Measurements from ENCODE around the gene RLF.
"Not testable (repeated sequence)": the region's sequence is repeated elsewhere in the genome, so short reads cannot be mapped to it uniquely, and the experiment has no call there.

The RLF gene

DNA sequence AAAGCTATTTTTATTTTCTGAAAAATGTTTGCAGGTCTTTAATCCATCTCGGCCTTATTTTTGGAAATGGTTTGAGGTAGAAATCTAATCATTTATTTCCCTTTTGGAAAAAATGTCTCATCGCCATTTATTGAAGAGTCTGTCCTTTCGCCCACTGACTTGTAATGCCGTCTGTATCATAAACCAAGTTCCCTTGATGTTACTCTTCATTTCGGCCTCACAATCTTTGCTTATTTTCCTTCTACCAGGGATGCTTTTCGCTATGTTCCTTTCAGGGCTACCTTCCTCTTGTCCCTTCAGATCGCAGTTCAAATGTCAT is 422 bp upstream of the RLF start:
- H3K4me3 ChIP-seq (ENCODE audit: low read depth, low read length), result peak overlapping the region; percentile 90
- TF ChIP-seq, protein P1, sequence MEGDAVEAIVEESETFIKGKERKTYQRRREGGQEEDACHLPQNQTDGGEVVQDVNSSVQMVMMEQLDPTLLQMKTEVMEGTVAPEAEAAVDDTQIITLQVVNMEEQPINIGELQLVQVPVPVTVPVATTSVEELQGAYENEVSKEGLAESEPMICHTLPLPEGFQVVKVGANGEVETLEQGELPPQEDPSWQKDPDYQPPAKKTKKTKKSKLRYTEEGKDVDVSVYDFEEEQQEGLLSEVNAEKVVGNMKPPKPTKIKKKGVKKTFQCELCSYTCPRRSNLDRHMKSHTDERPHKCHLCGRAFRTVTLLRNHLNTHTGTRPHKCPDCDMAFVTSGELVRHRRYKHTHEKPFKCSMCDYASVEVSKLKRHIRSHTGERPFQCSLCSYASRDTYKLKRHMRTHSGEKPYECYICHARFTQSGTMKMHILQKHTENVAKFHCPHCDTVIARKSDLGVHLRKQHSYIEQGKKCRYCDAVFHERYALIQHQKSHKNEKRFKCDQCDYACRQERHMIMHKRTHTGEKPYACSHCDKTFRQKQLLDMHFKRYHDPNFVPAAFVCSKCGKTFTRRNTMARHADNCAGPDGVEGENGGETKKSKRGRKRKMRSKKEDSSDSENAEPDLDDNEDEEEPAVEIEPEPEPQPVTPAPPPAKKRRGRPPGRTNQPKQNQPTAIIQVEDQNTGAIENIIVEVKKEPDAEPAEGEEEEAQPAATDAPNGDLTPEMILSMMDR (IDR thresholded peaks at IDR 0.05; ENCODE audit: insufficient read depth, low read length, missing control alignments), result no peak
- DNase-seq (ENCODE audit: low read depth, low spot score), result no peak
- ChIA-PET CTCF (interaction anchor here (0.6 to 4.3 kb wide), 3 partner anchors 8 to 178 kb away, joined by 3 to 25 read pairs (median 7); no protein-coding TSS in a partner anchor), POLR2A (no interaction called here)

DNA sequence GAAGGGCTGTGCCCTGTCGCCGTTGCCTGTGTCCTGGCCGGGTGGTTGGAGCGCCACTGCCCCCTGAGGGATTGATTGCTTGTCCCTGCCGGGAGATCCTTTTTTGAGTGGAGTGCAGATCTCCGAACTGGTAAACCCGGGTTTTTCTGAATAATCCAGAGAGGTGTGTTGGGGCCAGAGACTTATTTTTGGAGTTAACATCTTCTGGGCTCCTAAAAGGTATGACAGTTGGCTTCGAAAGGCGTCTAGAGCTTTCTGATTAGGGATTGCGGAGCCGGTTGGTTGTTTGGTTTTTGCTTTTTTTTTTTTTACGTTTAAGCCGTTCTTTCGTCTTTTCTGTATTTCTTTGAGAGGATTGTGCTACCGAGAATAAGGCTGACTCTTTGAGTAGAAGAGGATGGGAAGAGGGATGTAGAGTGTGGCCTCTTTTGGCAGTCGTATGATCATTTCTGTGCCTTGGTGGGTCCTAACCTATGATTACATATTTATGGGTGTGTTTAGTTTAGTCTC is 756 bp downstream of the RLF start:
- CTCF ChIA-PET, result interaction anchor here (0.9 to 4.3 kb wide), 9 partner anchors 9 to 176 kb away, joined by 3 to 25 read pairs (median 5); no protein-coding TSS in a partner anchor
- POLR2A ChIA-PET, result interaction anchor here (0.6 to 0.9 kb wide), 2 partner anchors 116 to 155 kb away, joined by 3 read pairs; no protein-coding TSS in a partner anchor
- TF ChIP-seq, protein P1 (IDR thresholded peaks at IDR 0.05; ENCODE audit: insufficient read depth, low read length, missing control alignments), result no peak
- no peak for DNase-seq (ENCODE audit: low read depth, low spot score)
- H3K4me3 ChIP-seq (ENCODE audit: low read depth, low read length), result peak overlapping the region; percentile 90

DNA sequence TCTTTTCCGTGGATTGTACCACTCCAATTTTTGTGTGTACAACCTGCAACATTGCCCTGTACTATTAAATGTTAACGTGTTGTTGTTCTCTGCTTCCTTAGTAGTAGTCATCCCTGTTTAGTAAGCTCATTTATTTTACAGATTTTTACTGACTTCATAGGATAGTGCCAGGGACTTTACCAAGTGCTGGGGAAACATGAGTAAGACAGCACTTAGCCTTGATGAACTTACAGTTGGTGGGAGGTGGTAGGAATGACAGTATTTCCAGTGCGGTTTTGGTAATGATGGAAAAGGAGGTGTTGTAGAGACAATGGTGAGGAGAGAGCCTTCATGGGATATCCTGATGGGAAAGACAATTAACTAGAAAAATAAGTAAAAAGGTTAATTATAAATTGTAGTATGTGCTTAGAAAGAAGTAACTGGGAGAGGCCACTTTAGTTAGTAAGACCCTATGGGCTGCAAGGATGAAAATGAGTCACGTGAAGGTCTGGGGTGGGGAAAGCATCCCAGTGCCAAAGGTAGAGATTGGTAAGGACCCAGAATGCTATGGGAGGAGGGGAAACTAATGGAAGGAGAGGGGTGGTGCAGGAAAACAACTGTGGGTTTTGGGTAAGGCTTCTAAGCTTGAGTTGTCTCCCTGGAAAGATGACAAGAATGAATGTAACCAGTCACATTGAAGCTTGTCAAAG is 1.7 kb downstream of the RLF start:
- POLR2A ChIA-PET, result no interaction called here
- CTCF ChIA-PET, result interaction anchor here (0.8 to 4.3 kb wide), 13 partner anchors 10 to 175 kb away, joined by 3 to 25 read pairs (median 5); no protein-coding TSS in a partner anchor
- TF ChIP-seq, protein P1 (IDR thresholded peaks at IDR 0.05; ENCODE audit: insufficient read depth, low read length, missing control alignments), result no peak

DNA sequence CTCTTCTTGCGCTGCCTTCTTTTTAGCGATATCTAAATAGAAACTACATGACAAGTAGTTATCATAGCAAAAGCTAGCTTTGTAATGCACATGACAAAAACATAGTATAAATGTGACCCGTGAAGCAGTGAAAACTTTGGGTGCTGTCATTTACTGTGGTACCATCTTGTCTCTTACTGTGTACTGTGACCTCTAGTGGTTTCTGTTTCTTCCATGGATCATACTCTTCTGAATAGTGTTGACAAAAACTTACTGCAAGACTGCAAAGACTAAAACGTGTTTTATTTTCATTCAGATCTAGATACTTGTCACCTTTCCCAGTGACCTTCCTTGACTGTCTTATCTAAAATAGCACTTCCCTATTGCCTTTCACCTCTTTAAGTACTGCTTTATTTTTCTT is 6.1 kb downstream of the RLF start:
- DNase-seq (ENCODE audit: low read depth, low spot score), result no peak

More for the DNA sequence above, 1.7 kb downstream of the RLF start:
- peak overlapping the region; percentile 90 for H3K4me3 ChIP-seq (ENCODE audit: low read depth, low read length)
- DNase-seq (ENCODE audit: low read depth, low spot score), result no peak

DNA sequence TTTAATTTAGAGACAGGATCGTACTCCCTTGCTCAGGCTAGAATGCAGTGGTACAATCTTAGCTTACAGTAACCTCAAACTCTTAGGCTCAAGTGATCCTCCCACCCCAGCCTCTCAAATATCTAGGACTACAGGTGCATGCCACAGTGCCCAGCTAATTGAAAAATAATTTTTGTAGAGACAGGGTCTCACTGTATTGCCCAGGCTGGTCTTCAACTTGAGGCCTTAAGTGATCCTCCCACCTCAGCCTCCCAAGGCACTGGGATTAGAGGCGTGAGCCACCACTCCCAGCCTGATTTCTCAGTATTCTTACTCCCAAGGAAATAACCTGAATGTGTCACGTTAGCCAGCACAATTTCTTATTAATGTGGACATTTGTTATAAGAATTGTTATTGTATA is 9.8 kb downstream of the RLF start:
- CTCF ChIA-PET, result interaction anchor here (0.6 to 1.6 kb wide), 8 partner anchors 10 to 233 kb away, joined by 3 to 6 read pairs (median 3); no protein-coding TSS in a partner anchor
- TF ChIP-seq, protein P1 (IDR thresholded peaks at IDR 0.05; ENCODE audit: insufficient read depth, low read length, missing control alignments), result no peak
- no peak for DNase-seq (ENCODE audit: low read depth, low spot score)
- POLR2A ChIA-PET, result no interaction called here
- no peak overlapping the region for H3K4me3 ChIP-seq (ENCODE audit: low read depth, low read length)

More for the DNA sequence above, 6.1 kb downstream of the RLF start:
- TF ChIP-seq, protein P1 (IDR thresholded peaks at IDR 0.05; ENCODE audit: insufficient read depth, low read length, missing control alignments), result no peak
- no peak overlapping the region for H3K4me3 ChIP-seq (ENCODE audit: low read depth, low read length)
- POLR2A ChIA-PET, result no interaction called here
- CTCF ChIA-PET, result interaction anchor here (1.5 to 2.4 kb wide), 2 partner anchors 15 to 23 kb away, joined by 5 to 11 read pairs; no protein-coding TSS in a partner anchor

DNA sequence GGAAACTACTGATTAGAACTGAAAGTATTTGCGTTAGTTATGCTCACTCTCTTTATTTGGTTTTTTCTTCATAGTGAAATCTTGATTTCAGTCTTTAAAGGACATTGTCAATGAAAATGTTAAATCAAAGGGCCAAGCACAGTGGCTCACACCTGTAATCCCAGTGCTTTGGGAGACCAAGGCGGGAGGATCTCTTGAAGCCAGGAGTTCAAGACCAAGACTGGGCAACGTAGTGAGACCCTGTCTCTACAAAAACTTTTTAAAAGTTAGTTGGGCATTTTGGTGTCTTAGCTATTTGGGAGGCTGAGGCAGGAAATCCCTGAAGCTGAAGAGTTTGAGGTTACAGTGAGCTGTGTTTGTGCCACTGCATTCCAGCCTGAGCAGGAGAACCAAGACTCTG is 13.6 kb downstream of the RLF start:
- TF ChIP-seq, protein P1 (IDR thresholded peaks at IDR 0.05; ENCODE audit: insufficient read depth, low read length, missing control alignments), result no peak
- POLR2A ChIA-PET, result no interaction called here
- H3K4me3 ChIP-seq (ENCODE audit: low read depth, low read length), result no peak overlapping the region
- DNase-seq (ENCODE audit: low read depth, low spot score), result no peak
- CTCF ChIA-PET, result interaction anchor here (1.8 kb wide), 1 partner anchor 140 kb away, joined by 5 read pairs; no protein-coding TSS in a partner anchor

DNA sequence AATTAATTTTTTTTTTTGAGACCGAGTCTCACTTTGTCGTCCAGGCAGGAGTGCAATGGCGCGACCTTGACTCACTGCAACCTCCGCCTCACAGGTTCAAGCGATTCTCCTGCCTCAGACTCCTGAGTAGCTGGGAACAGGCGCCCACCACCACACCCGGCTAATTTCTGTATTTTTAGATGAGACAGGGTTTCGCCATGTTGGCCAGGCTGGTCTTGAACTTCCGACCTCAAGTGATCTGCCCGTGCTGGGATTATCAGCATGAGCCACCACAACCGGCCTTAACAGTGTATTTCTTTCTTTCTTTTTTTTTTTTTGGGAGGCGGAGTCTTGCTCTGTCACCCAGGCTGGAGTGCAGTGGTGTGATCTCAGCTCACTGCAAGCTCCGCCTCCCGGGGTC is 15.8 kb downstream of the RLF start:
- POLR2A ChIA-PET; CTCF ChIA-PET; H3K4me3 ChIP-seq (ENCODE audit: low read depth, low read length); DNase-seq (ENCODE audit: low read depth, low spot score): not testable (repeated sequence)
